HG03521 (cell line): Measurements from ENCODE around the gene IGFBP6.

Experiments
- ATAC-seq: cut with Tn5 transposase; IDR thresholded peaks from one replicate; pipeline ENCODE4 v1.9.1; 2021; ENCODE audit warnings: mild to moderate bottlenecking, moderate library complexity; ENCODE audit not compliant: unreplicated experiment

IGFBP6 gene

DNA sequence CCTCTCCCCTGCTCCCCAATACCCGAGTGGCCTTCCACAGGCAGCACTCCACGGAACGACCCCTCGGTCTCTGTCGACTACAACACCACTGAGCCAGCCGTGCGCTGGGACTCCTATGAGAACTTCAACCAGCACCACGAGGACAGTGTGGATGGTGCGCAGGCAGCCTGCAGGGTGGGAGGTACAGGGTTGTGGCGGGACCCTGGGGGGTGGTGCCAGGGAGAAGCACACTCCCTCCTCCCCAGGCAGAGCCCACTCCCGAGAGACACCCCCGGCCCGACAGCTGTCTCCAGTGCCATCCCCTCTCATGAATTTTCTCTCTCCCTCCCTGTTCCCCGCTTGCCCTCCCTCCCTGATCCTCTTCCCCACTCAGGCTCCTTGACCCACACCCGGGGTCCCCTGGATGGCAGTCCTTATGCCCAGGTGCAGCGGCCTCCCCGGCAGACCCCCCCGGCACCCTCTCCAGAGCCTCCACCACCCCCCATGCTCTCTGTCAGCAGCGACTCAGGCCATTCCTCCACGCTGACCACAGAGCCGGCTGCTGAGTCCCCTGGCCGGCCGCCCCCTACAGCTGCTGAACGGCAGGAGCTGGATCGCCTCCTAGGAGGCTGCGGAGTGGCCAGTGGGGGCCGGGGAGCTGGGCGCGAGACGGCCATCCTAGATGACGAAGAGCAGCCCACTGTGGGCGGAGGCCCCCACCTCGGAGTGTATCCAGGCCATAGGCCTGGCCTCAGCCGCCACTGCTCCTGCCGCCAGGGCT, 38.6 kb upstream of the IGFBP6 start:
- no peak for ATAC-seq

DNA sequence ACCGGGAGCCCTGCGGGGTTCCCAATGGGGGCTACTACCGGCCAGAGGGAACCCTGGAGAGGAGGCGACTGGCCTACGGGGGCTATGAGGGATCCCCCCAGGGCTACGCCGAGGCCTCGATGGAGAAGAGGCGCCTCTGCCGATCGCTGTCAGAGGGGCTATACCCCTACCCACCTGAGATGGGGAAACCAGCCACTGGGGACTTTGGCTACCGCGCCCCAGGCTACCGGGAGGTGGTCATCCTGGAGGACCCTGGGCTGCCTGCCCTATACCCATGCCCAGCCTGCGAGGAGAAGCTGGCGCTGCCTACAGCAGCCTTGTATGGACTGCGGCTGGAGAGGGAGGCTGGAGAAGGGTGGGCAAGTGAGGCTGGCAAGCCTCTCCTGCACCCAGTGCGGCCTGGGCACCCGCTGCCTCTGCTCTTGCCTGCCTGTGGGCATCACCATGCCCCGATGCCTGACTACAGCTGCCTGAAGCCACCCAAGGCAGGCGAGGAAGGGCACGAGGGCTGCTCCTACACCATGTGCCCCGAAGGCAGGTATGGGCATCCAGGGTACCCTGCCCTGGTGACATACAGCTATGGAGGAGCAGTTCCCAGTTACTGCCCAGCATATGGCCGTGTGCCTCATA, 37.9 kb upstream of the IGFBP6 start:
- ATAC-seq = no peak

DNA sequence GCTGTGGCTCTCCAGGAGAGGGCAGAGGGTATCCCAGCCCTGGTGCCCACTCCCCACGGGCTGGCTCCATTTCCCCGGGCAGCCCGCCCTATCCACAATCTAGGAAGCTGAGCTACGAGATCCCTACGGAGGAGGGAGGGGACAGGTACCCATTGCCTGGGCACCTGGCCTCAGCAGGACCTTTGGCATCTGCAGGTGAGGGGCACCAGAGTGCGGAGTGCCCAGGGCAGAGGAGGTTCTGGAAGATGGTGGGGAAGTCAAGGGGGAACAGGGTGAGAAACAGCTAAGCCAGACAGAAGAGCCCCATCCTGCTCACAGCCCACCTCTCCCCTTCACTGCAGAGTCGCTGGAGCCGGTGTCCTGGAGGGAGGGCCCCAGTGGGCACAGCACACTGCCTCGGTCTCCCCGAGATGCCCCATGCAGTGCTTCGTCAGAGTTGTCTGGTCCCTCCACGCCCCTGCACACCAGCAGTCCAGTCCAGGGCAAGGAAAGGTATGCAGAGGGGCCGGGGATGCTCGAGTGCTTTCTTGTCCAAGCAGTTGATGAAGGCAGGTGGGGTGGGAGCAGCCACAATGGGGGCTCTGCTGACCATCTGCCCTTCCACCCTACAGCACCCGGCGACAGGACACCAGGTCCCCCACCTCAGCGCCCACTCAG, 37.3 kb upstream of the IGFBP6 start:
- ATAC-seq = no peak

DNA sequence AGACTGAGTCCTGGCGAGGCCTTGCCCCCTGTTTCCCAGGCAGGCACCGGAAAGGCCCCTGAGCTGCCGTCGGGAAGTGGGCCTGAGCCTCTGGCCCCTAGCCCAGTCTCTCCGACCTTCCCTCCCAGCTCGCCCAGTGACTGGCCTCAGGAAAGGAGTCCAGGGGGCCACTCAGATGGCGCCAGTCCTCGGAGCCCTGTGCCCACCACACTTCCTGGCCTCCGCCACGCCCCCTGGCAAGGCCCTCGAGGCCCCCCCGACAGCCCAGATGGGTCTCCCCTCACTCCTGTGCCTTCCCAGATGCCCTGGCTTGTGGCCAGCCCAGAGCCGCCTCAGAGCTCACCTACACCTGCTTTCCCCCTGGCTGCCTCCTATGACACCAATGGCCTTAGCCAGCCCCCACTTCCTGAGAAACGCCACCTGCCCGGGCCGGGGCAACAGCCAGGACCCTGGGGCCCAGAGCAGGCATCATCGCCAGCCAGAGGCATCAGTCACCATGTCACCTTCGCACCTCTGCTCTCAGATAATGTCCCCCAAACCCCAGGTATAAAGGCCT, 36.7 kb upstream of the IGFBP6 start:
- no peak for ATAC-seq

DNA sequence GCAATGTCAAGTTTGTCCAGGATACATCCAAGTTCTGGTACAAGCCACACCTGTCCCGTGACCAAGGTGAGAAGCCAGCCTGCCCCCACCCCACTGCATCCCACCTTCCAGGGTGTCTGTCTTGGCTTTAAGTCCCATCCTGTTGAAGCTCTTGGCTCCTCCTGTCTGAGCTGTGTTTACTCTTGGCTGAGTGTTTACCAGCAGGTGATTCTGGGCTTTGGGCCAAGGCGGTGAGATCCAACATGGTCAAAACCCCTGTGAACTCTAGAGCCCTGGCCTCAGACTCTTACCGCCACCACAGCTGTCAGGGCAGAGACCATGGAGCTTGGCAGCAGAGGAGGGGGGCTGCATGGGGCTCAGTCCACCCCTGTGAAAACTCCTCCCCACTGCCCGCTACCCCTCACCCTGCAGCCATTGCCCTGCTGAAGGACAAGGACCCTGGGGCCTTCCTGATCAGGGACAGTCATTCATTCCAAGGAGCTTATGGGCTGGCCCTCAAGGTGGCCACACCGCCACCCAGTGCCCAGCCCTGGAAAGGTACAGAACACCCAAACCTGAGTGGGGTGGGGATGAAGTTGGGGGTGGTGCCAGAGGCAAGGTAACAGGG, 36.0 kb upstream of the IGFBP6 start:
- ATAC-seq = no peak

DNA sequence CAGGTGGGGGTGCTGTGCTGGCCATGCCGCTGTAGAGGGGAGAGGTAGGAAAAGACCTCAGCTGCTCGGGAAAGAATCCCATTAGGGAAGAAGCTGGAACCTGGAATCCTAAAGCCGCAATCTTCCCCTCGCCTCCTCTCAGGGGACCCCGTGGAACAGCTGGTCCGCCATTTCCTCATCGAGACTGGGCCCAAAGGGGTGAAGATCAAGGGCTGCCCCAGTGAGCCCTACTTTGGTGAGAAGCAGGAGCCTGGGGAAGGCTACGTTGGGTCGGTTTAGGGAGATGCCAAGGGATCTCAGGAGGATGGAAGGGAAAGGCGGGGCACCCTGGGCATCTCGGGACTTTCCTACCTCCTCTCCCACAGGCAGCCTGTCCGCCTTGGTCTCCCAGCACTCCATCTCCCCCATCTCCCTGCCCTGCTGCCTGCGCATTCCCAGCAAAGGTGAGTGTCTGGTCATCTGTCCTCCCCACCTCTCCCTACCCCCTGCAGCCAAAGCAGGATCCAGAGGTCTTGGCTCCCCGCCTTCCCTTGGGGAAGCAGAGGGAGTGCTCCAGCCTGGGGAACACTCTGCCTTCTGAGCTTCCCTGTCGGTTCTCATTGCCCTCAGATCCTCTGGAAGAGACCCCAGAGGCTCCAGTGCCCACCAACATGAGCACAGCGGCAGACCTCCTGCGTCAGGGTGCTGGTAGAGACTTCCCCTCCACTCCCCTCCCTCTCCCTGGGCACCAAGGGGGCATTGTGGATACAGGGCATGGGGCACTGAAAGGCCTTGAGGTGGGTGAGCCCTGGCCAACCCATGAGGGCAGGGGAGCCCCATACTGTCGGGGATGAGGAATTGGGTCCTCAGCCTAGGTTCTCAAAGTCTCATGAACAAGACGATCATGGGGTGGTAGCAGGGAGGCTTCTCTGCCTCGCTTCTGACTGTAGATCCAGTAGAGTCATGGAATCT, 35.2 kb upstream of the IGFBP6 start:
- no peak for ATAC-seq

DNA sequence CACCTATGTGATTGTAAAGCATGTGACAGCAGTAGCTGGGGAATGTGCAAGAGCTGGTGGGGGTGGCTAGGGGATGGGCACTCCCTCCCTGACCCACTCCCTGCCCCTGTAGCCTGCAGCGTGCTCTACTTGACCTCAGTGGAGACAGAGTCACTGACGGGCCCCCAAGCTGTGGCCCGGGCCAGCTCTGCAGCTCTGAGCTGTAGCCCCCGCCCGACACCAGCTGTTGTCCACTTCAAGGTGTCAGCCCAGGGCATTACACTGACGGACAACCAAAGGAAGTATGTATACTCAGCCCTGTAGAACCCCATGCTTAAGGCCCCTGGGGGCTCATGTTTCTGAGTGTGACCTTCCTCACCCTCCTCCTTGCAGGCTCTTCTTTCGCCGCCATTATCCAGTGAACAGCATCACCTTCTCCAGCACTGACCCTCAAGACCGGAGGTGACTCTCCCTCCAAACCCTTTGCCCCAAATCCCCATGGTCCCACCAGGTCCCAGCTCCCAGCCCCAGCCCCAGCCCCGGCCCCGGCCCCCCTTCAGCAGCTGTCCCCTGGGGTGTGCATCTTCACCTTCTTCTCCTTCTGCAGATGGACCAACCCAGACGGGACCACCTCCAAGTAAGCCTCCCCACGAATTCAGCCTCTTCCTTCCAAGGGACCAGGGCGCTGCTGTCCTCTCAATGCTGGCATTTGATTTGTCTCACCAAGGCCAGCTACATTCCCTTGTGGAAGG, 34.3 kb upstream of the IGFBP6 start:
- no peak for ATAC-seq

DNA sequence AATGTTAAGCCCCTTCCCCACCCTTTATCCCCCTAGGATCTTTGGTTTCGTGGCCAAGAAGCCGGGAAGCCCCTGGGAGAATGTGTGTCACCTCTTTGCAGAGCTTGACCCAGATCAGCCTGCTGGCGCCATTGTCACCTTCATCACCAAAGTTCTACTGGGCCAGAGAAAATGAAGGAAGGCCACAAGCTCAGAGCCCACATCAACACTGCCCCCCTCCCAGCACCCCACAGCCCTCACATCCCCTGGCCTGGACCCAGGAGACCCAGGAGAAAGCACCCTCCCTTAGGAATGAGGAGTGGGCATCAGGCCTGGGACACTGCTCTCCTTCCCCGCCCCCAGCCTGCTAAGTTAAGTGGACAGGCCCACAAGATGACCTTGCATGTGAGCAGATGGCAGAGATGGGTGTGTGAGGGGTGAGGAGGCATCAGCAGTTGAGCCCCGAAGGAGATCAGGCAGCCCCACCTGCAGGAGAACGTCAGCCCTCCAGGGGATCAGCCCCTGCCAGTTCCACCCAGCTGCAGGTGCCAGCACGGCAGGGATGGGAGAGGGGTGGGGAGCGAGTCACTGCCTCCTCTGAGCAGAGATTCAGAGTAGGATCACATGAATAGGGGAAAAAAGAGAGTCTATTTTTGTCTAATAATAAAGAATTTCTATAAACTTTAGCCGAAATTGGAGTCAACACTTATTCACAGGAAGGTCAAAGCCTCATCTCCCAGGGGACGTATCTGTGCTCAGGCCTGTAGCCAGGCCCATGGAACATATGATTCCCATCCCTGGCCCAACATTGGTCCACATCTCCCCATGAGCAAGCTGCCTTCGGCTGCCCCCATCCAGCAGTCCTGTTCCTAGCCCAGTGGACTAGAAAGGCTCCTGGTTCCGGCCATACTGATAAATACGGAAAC, 33.5 kb upstream of the IGFBP6 start:
- ATAC-seq = no peak

DNA sequence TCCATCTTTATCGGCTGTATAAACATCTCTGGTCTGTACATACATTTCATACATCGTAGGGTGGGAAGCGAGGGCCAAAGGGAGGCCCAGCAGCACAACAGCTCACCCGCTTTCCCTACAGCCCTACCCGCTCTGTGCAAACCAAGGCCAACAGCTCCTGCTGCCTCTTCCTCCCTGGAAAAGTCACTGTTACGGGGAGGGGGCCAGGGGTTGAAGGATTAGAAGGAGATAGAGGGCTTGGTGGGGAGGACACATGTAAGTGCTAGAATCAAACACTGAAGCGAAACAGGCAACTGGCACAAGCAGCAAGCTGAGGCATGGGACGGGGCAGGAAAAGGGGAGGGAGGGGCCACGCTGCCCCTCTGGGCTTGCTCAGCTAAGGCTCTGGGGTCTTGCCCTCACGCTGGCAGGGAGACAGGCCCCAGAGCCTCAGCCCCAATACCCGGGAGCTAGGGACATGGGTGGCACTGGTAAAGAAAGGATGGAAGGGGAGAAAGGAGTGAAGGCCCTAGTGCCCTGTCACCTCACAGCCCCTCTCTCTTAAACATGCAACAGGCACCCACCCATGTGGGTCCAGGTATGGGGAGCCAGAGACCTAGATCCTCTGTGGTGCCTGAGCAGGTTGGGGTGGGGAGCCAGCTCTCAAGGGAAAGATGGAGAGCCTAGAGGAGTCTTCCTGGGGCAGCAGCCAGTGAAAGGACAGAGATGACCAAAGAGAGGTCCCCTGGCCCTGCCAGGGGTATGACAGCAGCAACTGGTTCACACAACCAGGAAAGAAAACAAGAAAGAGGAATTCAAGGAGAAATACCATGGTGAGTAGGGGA, 32.6 kb upstream of the IGFBP6 start:
- no peak for ATAC-seq

DNA sequence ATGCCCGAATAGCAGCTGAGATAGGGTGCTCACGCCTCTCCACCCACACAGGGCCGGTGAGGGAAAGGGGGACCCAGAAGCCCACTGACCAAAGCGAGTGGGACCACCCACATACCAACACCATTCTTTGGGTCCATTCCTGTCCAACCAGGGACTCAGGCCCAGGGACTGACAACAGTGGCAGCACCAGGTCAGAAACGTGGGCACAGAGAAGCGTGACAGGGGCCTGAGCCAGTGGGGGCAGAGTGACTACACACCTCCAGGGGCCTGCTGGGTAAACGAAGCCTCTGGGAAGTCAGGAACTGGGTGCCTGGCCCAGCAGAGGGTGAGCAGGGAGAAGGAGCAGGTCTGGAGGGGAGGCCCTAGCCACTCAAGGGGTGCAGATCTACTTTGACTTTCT, 32.0 kb upstream of the IGFBP6 start:
- no peak for ATAC-seq

DNA sequence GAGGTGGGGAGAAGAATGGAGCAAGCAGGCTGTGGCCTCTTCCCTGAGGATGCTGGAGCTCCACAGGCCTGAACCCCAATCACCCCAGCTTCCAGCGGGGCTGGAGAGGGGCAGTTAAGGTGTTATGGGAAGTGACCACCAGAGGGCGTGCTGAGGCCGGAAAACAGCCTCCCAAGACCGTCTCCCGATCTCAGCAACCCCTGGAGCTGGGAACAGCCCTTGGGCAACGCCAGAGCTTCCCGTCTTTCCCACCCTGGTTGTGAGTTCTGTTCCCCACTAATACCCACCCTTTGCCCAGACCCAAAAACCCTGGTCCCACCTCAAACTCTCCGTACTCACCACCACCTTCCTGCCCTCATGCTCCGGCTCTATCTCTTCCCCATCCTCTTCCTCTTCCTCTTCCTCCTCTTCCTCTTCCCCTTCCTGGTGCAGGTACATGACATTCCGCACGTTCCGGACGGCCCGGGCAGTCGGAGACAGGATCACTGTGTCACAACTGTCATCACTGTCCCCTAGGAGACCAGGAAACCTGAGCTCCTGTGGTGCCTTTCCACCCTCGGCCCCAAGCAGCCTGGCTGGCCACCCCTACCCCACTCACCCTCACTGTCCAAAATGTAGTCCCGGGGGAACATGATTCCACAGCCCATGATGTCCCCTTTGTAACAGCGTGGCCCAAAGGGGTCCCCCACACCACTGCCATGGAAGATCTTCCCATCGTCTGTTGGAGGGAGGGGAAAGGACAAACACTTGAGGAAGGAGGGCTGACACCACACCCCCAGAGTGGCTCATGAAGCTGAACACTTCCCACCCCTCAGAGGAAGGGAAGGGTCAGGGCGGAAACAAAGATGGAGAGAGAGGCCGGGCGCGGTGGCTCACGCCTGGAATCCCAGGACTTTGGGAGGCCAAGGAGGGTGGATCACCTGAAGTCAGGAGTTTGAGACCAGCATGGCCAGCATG, 31.2 kb upstream of the IGFBP6 start:
- ATAC-seq = no peak

DNA sequence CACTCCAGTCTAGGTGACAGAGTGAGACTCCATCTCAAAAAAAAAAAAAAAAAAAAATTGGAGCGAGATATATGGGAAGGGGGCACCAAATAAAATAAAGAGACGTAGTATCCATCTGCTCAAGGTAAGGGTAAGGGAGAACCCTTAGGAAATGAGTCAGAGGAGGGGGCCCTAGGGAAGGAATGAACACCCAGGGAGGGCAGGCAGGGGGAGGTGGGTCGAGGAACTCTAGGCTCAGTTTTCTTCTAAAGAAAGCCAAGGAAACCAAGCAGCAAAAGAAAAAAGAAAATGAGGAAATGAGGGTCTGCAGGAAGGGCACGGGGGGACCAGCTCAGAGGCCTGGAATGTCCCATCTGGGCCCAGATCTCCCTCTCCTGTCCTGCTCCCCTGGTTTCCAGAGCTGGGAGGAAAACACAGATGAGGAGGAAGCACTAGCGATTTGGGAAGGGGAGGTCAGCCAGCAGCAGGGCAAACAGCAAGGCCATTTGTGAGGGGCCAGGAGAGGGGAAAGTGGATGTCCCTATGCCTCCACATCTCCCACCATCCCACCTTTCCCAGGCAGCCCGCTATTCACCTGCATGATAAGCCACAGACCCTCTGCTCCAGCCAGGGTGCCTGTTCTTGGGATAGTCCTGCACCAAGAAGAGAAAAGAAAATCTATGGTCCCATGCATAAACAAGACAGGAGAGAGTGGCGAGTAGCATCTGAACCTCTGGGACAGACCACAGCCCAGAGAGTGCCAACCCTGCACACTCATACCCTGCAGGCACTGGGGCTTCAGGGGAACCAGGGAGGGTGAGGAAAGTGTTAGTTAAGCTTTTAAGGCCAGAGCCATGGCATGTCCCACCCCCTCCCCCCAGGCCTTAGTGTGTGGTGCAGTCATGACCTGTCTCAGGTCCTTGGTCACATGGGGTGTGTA, 30.1 kb upstream of the IGFBP6 start:
- ATAC-seq = no peak

DNA sequence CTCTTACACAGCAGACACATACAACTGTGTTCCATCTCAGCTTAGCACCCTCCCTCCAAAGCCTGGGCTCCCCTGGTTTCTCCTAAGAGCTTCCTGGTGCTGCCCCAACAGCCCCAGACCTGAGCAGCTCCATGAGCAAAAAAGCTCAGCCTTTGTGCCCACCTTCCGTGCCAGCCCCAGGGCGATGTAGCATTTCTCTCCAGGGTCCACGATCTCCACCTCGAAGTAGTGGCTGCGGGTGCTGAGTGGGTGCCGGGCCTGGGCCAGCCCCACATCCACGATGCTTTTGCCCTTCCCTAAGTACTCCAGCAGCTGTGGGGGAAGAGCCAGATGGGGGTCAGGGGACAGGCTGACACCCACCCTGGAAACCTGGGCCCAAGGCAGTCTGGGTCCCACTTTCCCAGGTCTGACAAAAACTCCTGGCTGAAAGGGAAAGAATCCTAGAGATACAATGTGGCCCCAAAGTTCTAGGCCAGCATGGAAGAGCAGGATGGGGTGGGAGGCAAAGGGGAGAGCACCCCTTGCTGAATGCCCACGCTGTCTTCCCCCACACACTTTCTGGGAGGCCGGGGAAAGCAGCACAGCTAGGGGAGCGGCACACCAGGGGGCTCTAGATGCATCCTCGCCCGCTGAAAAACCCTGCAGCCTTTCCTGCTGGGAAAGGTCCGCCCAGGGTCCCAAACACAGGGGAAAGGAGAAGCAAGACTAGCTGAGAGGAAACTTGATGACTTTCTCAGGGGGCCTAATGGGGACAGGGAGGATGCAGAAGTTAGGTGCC, 29.3 kb upstream of the IGFBP6 start:
- no peak for ATAC-seq

DNA sequence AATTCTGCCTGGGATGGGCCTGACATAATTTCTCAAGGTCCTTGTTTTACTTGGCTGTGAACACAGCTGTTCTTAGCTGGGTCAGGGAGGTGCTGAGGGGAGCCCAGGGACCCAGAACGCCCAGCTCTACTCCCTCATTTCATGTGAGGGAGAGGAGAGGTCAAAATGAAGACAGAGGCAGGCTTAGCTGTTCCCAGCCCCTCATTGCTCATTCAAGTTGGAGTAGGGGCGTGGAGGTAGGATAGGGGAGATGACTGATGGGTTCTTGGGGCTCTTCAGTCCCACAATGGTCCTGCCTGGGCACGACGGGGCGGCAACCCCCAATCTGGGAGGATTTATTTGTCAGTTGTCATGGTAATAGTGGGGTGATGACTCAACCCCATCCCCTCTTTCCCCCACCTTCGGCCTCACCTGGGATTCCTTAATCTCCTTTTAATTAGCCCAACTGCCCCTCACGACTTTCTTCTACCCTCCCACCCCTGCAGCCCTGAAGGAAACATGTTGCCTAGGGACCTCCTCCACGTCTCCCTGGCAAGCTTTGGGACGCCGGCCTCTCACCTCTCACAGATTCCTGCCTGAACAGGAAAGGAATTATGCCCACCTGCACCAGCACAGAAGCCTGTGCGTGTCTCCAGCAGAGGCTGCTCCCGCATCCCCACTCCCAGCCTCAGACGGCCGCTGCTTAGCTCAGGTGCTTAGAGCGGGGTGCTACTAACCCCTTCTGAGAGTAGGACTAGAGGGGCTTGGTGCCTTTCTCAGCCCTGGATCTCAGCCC, 28.5 kb upstream of the IGFBP6 start:
- ATAC-seq = no peak
